Loucy (cell line): Measurements from ENCODE around the gene KDM5A.

ENCODE experiments used
- H2AFZ ChIP-seq: fragments of 200-600 bp; sonication (generic); 2 replicates; pipeline ENCODE4 v1.6.0; 2016; ENCODE audit warnings: antibody characterized with exemption, mild to moderate bottlenecking, low read length, moderate library complexity
- H3F3A ChIP-seq: fragments of 200-600 bp; 2 replicates; pipeline ENCODE4 v1.6.0; 2016; ENCODE audit warnings: antibody characterized with exemption, low read depth, mild to moderate bottlenecking
- H3K27me3 ChIP-seq: fragments of 200-600 bp; sonication (generic); 2 replicates; pipeline ENCODE4 v1.6.1; 2014; ENCODE audit warnings: low read length, mild to moderate bottlenecking; ENCODE audit not compliant: insufficient read depth, poor library complexity, severe bottlenecking
- H3K36me3 ChIP-seq: fragments of 200-600 bp; sonication (generic); 2 replicates; pipeline ENCODE4 v1.6.1; 2016; ENCODE audit warnings: low read length; ENCODE audit not compliant: insufficient read depth
- H3K4me1 ChIP-seq: fragments of 200-600 bp; sonication (generic); 2 replicates; pipeline ENCODE4 v1.5.1; 2014; ENCODE audit warnings: low read length, mild to moderate bottlenecking; ENCODE audit not compliant: insufficient read depth, poor library complexity, severe bottlenecking
- H3K4me2 ChIP-seq: fragments of 200-600 bp; sonication (generic); 2 replicates; pipeline ENCODE4 v1.6.0; 2014; ENCODE audit warnings: antibody characterized with exemption, low read length, low read depth, mild to moderate bottlenecking; ENCODE audit not compliant: poor library complexity, severe bottlenecking
- H3K4me3 ChIP-seq: fragments of 200-600 bp; sonication (generic); 2 replicates; pipeline ENCODE4 v1.5.1; 2014; ENCODE audit warnings: low read length, mild to moderate bottlenecking, mixed read lengths; ENCODE audit not compliant: poor library complexity, severe bottlenecking
- H3K79me2 ChIP-seq: fragments of 200-600 bp; sonication (generic); 2 replicates; pipeline ENCODE4 v1.6.1; 2014; ENCODE audit warnings: low read length; ENCODE audit not compliant: insufficient read depth
- H3K9ac ChIP-seq: fragments of 200-600 bp; sonication (generic); 2 replicates; pipeline ENCODE4 v1.6.0; 2014; ENCODE audit warnings: mild to moderate bottlenecking, low read depth, low read length, moderate library complexity; ENCODE audit not compliant: poor library complexity, severe bottlenecking
- H3K9me2 ChIP-seq: fragments of 200-600 bp; sonication (generic); replicated peaks from 2 replicates; pipeline ENCODE4 v1.6.1; 2016; ENCODE audit warnings: low read depth, low read length, mixed read lengths
- H3K9me3 ChIP-seq: fragments of 200-600 bp; sonication (generic); 2 replicates; pipeline ENCODE4 v1.6.1; 2014; ENCODE audit warnings: mild to moderate bottlenecking, antibody characterized with exemption, low read length, low read depth; ENCODE audit not compliant: insufficient read depth
- H4K20me1 ChIP-seq: fragments of 200-600 bp; sonication (generic); 2 replicates; pipeline ENCODE4 v1.6.0; 2014; ENCODE audit warnings: antibody characterized with exemption, low read length, mild to moderate bottlenecking; ENCODE audit not compliant: insufficient read depth, poor library complexity, severe bottlenecking
- CTCF ChIP-seq: fragments of 200-600 bp; sonication (generic); conservative IDR thresholded peaks from 2 replicates; pipeline ENCODE4 v1.5.1; 2014; ENCODE audit warnings: mild to moderate bottlenecking, antibody characterized with exemption, low read length
- EZH2phosphoT487 ChIP-seq: fragments of 200-600 bp; IDR thresholded peaks from 2 replicates; pipeline ENCODE4 v1.6.1; 2018; ENCODE audit warnings: antibody characterized with exemption, mild to moderate bottlenecking, moderate library complexity, borderline replicate concordance

KDM5A gene

GRCh38 chr12:278046-278445 is 111.1 kb downstream of the KDM5A start:
- Histone ChIP-seq H3F3A (no peaks in the 10 kb centered on the region), H3K27me3 (no peaks in the 10 kb centered on the region), H3K4me1 (peaks cover 20% of the 10 kb centered on the region), H4K20me1 (no peaks in the 10 kb centered on the region), H3K4me2 (no peak overlapping the region), H3K9me3 (no peaks in the 10 kb centered on the region), H3K4me3 (no peak overlapping the region), H3K79me2 (no peaks in the 10 kb centered on the region), H3K36me3 (peaks cover 28% of the 10 kb centered on the region; the same call in 1 of the 2 replicates), H2AFZ (no peak overlapping the region), H3K9me2 (no peaks in the 10 kb centered on the region), H3K9ac (no peak overlapping the region)
- TF ChIP-seq CTCF, result no peak
- TF ChIP-seq EZH2phosphoT487, result no peak

- peaks cover 25% of the 10 kb centered on the region for H3K4me1 ChIP-seq
- peaks cover 15% of the 10 kb centered on the region; the same call in 1 of the 2 replicates for H3K36me3 ChIP-seq
- H3K4me2 ChIP-seq, result no peak overlapping the region
These were observed 113.3 kb downstream of the KDM5A start for GRCh38 chr12:275812-276211.

GRCh38 chr12:273382-273781 is 115.7 kb downstream of the KDM5A start:
- H4K20me1 ChIP-seq, result no peaks in the 10 kb centered on the region
- H3K36me3 ChIP-seq, result no peaks in the 10 kb centered on the region
- no peak overlapping the region for H3K9ac ChIP-seq
- no peaks in the 10 kb centered on the region for H3K9me3 ChIP-seq
- H3K9me2 ChIP-seq, result no peaks in the 10 kb centered on the region
- TF ChIP-seq EZH2phosphoT487 (no peak), CTCF (no peak)
- H3K79me2 ChIP-seq, result no peaks in the 10 kb centered on the region
- H3F3A ChIP-seq, result no peaks in the 10 kb centered on the region
- H3K4me2 ChIP-seq, result no peak overlapping the region
- H3K4me1 ChIP-seq, result peaks cover 21% of the 10 kb centered on the region
- no peak overlapping the region for H2AFZ ChIP-seq
- no peak overlapping the region for H3K4me3 ChIP-seq
- H3K27me3 ChIP-seq, result no peaks in the 10 kb centered on the region

More at GRCh38 chr12:275812-276211, 113.3 kb downstream of the KDM5A start:
- no peaks in the 10 kb centered on the region for H3K79me2 ChIP-seq
- H2AFZ ChIP-seq, result no peak overlapping the region
- TF ChIP-seq EZH2phosphoT487, result no peak
- TF ChIP-seq CTCF, result no peak
- H3K4me3 ChIP-seq, result no peak overlapping the region
- H3K9me2 ChIP-seq, result no peaks in the 10 kb centered on the region
- no peaks in the 10 kb centered on the region for H4K20me1 ChIP-seq
- no peaks in the 10 kb centered on the region for H3K27me3 ChIP-seq
- no peaks in the 10 kb centered on the region for H3F3A ChIP-seq
- no peak overlapping the region for H3K9ac ChIP-seq
- no peaks in the 10 kb centered on the region for H3K9me3 ChIP-seq
